ENCODE data around the gene HYKK.

- TF ChIP-seq NCOA6 (IDR thresholded peaks at IDR 0.05), result no peak
- no peak for TF ChIP-seq CREB3 (tag; conservative IDR thresholded peaks at IDR 0.05; ENCODE audit: low read depth)
- no peak for TF ChIP-seq SP1 (CRISPR knock-in tag; IDR thresholded peaks at IDR 0.05)
- TF ChIP-seq CTCF (IDR thresholded peaks at IDR 0.05 in 2 of 3, conservative IDR thresholded peaks at IDR 0.05 in 1 of 3; ENCODE audit: insufficient read depth in 2 of 3, low read depth in 1 of 3, low read length in 3 of 3), result no peak
- TF ChIP-seq PATZ1 (CRISPR knock-in tag; IDR thresholded peaks at IDR 0.05; ENCODE audit: borderline replicate concordance), result no peak
- no peak for TF ChIP-seq ETS2 (tag; IDR thresholded peaks at IDR 0.05; ENCODE audit: borderline replicate concordance, poor library complexity, severe bottlenecking)
- no peak for TF ChIP-seq HDAC6 (IDR thresholded peaks at IDR 0.05; ENCODE audit: low read depth, low read length)
- TF ChIP-seq NFE2L1 (tag; IDR thresholded peaks at IDR 0.05; ENCODE audit: borderline replicate concordance, low read depth), result no peak
- TF ChIP-seq POLR2AphosphoS5 (IDR thresholded peaks at IDR 0.05; ENCODE audit: control insufficient read depth, insufficient read depth, low read depth, low read length), result no peak
- TF ChIP-seq MBD2 (IDR thresholded peaks at IDR 0.05; ENCODE audit: borderline replicate concordance, low read depth), result no peak
Measured at GRCh38 chr15:78574944-78575343, 67.6 kb downstream of the HYKK start.
